ENCODE results near the gene SLFN12L.
A peak's percentile ranks its signal among the peaks of the same experiment; 100 is the strongest.
"Not testable (repeated sequence)": the region's sequence is repeated elsewhere in the genome, so short reads cannot be mapped to it uniquely, and the experiment has no call there.

SLFN12L gene

DNA sequence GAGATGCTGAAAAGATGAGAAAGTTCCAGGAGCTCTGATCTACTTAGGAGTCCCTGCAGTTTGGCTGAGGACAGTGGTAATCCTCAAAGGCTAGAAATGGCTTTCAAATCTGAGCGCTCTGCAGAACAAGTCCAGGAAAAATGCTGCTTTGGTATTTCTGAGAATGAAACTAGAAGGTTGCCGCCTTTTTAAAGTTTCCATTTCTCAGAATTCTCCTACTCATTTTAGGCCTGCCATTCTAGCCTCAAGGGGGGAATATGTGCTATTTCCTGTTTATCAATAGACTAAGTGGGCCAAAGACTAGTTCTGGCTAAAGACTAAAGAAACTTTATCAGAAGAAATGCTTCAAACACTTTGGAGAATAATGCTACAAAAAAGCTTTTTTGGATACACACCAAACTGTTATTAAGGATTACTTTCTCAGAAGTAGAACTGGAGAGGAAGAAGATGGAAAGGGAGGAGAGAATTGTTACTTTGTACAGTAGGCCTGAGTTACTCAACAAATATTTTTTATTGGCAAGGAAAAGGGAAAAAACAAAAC lies at the start of gene SLFN12L:
Gene SLFN12L, minus strand, starts transcription at position 78 of the 541 bp plus-strand sequence. CDS start 15,314 bp downstream, outside the sequence.
- no peak for DNase-seq

DNA sequence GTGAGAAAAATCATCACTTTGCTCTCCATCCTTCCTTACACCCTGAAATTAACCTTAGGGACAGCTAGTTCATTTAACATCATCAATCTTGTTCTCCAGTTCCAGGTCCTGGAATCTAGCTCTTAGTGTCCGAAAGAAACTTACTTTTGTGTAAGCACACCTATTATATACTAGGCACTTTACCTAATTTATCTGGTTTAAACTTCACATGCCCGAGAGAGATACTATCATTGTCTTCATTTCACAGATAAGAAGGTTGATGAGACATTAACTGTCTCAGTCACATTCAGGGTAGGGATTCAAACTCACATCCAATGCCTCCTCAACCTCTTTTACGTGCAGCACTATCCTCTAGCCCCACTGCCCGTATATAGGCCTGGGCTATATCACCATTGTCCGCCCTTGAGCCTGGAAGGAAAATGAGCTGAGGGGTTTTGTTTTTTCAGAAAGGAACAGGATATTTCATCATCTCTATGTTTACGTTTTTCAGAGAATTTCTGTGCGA lies 49.1 kb upstream of the SLFN12L start:
- DNase-seq: no peak

DNA sequence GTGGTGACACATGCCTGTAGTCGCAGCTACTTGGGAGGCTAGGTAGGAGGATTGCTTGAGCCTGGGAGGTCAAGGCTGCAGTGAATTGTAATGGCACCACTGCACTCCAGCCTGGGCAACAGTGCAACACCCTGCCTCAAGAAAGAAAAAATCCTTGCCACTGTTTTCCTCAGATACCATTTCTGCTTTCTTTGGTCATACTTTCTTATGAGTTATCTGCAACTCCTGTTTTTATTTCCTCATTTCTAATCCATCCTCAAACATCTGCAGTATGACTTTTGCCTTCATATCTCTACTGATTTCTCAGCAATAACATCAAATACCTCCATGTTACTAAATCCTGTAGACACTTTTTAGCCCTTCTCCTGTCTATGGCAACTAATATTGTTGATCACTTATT lies 46.6 kb upstream of the SLFN12L start:
- DNase-seq: no peak

DNA sequence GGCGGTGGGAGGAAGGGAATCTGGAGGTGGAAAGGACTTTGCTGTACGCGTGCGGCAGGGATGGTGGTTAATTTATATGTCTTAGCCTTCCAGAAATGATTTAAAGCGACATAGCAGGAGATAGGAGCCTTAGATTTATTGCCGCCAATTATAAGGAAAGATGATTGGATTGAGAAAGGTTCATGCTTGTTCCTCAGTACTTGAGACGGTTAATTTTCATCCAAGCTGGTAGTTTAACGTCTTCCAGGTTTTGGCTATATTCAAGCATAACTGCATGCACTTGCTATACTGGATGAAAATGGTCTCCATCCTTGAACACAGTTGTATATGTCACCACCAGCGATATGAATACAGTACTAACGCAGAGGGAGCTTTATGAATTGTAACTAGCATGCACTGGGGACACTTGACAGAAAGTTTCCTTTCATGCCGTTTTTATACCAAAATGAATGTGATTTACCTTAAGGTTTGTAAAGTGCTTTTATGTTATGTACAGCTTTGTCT lies 41.5 kb upstream of the SLFN12L start:
- no peak for DNase-seq

- DNase-seq: peak; percentile 91
These were observed 40.9 kb upstream of the SLFN12L start, which contains the start of gene PEX12 for GRCh38 chr17:35578197-35578928. TSS of gene PEX12 (minus strand) at chr17:35578571. CDS start at chr17:35578021, 550 bp downstream.

- peak; percentile 54 for DNase-seq
These were observed 40.3 kb upstream of the SLFN12L start for GRCh38 chr17:35577830-35578196.

GRCh38 chr17:35575759-35576158 lies 38.3 kb upstream of the SLFN12L start:
- no peak for DNase-seq

DNA sequence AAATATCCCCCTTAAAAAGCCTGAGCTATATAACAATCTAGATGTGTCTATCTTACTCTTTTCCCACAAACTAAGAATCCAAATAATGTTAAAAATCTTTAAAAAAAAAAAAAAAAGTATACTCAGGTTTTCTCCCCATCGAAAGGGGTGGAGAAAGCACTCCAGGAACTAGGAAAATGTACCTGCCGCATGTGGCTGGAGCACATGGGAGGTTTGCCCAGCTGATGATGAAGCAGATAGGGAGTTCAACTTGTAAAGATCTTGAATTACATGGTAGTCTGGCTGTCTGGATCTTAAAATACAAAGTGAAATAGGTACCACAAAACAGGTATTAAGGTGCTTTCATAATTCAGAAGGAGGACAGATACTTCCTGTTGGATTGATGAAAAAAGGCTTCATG lies 31.9 kb upstream of the SLFN12L start:
- no peak for DNase-seq

DNA sequence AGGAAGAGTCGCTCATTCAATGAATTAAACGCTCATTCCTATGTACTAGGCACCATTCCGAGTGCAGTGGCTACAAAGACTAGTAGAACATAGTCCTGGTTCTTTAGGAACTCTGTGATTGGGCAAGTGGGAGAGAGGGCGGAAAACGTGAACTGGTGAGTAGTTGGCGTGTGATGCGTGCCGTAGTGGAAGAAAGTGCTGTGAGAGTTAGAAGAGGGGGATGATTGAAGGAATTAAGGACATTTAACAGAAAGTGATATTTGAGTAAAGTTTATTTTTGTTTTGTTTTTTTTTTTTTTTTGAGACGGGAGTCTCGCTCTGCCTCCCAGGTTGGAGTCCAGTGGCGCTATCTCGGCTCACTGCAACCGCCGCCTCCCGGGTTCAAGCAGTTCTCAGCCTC lies 31.1 kb upstream of the SLFN12L start:
- DNase-seq: no peak

DNA sequence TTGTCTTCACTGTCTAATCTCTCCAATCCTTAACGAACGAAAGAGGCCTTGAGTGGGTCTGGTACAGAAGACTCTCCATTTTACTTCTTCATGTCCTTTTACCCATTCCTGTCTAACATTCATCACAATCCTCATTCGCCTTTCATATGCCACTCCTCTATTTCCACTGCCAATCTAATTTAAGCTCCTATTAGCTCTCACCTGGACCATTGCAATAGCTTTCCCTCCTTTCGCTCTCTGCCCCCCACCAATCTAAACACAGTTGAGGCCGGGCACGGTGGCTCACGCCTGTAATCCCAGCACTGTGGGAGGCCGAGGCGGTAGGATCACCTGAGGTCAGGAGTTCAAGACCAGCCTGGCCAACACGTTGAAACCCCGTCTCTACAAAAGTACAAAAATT lies 29.5 kb upstream of the SLFN12L start:
- no peak for DNase-seq

DNA sequence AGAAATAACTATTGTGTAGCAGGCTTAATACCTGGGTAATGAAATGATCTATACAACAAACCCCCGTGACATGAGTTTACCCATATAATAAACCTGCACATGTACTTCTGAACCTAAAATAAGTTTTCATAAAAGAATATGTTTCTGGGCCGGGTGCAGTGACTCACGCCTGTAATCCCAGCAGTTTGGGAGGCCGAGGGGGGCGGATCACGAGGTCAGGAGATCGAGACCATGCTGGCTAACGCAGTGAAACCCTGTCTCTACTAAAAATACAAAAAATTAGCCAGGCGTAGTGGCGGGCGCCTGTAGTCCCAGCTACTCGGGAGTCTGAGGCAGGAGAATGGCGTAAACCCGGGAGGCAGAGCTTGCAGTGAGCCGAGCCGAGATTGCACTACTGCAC lies 25.7 kb upstream of the SLFN12L start:
- not testable (repeated sequence) for DNase-seq

DNA sequence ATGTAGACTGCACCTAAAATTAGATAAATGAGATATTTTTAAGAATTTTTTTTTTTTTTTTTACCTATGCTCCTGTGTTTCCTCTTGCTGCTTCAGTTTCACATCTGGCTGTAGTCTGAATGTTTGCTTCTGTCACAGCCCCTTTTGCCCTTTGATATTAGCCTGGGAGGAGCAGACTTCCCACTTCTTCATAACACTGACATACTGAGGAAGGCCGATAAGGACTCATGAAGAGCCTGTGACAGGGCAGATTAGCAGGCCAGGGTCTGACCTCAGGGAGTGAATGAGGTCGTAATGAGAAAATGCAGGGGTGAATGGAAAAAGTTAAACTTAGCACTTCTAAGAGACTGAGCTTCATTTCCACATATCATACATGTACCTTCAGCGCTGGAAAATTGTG lies 23.2 kb upstream of the SLFN12L start, which contains the start of gene SLFN14:
Gene SLFN14, minus strand, starts transcription at position 117 of the 400 bp plus-strand sequence. CDS start 2,757 bp downstream, outside the sequence.
- DNase-seq: no peak

- DNase-seq: no peak
These were observed 22.2 kb upstream of the SLFN12L start for GRCh38 chr17:35559495-35560210.

GRCh38 chr17:35557353-35557752 lies 19.9 kb upstream of the SLFN12L start:
- no peak for DNase-seq

- DNase-seq: no peak
These were observed 18.2 kb upstream of the SLFN12L start for GRCh38 chr17:35555691-35556090.

DNA sequence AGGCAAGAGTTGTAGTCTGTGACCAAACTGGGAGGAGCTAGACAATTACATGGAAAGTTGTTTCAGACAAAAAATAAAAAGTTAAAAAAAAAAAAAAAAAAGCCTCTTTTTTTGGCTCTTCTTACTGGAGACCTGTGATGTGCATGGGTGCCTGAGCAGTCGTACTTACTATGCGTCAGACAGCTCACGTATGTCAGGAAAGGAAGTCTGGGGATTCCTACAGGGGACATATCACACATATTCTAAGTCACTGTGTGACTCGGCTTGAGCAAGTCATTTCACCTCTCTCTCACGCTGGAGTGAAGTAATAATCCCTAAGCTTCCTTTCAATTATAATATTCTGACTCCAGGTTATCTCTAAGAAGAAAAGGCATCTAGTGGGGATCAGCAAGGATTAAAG lies 17.2 kb upstream of the SLFN12L start:
- DNase-seq: no peak

- no peak for DNase-seq
These were observed 15.8 kb upstream of the SLFN12L start for GRCh38 chr17:35553310-35553709.

GRCh38 chr17:35548978-35549377 lies 11.5 kb upstream of the SLFN12L start:
- DNase-seq: no peak

GRCh38 chr17:35548208-35548810 lies 10.8 kb upstream of the SLFN12L start:
- no peak for DNase-seq

DNA sequence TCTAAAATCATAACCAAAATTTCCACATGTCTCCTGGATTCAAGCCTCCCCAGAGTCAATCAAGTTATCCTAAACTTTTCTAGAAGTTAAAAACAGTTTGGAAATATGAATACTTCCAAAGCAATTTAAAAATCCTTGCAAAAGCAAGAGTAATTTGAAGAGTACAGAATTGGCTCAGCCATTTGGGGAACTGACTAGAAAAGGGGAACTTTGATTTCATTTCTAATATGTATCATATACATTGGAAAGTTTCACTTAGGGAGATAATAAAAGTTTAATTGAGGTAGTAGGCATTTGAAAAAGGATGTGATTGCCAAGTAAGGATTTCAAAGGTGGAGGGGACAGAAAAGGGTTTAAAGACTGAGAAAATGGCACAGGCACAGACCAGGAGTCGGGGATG lies 9.0 kb upstream of the SLFN12L start:
- no peak for DNase-seq

GRCh38 chr17:35545150-35545549 lies 7.7 kb upstream of the SLFN12L start:
- DNase-seq: no peak

DNA sequence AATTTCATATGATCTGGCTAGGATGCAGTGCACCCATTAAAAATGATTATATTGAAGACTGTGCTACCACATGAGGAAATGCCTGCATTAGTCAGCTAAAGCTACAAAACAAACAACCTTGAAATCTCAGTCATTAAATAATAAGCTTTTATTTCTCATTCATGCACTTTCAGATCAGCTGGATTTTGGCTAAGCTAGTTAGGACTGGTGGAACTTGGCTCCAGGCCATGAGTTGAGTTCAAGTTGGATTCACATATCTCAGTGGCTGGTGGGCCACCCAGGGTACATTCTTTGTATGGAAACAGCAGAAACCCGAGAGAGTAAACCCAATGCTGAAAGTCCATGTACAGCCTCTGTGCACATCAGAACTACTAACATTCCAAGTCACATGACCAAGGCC lies 6.4 kb upstream of the SLFN12L start:
- DNase-seq: no peak

- DNase-seq: no peak
These were observed 5.5 kb upstream of the SLFN12L start for GRCh38 chr17:35542990-35543389.

Data from right forelimb (tissue), 1 donor.